Stimulated activated CD4-positive, alpha-beta T cell treated with anti-CD3 and anti-CD28 coated beads, TNF-alpha, amount 100 ng/mL, for 4 hours (primary cell): ENCODE results near the gene ADIPOR2.

ENCODE experiments used
- DNase-seq, 3 experiments: peaks; one replicate each; pipeline ENCODE4 v3.0.0-alpha.2; 2020; ENCODE audit warnings: low read depth in 3 of 3

Gene ADIPOR2

GRCh38 chr12:1830401-1830845 lies 139.6 kb downstream of the ADIPOR2 start:
- DNase-seq = no peak

DNA sequence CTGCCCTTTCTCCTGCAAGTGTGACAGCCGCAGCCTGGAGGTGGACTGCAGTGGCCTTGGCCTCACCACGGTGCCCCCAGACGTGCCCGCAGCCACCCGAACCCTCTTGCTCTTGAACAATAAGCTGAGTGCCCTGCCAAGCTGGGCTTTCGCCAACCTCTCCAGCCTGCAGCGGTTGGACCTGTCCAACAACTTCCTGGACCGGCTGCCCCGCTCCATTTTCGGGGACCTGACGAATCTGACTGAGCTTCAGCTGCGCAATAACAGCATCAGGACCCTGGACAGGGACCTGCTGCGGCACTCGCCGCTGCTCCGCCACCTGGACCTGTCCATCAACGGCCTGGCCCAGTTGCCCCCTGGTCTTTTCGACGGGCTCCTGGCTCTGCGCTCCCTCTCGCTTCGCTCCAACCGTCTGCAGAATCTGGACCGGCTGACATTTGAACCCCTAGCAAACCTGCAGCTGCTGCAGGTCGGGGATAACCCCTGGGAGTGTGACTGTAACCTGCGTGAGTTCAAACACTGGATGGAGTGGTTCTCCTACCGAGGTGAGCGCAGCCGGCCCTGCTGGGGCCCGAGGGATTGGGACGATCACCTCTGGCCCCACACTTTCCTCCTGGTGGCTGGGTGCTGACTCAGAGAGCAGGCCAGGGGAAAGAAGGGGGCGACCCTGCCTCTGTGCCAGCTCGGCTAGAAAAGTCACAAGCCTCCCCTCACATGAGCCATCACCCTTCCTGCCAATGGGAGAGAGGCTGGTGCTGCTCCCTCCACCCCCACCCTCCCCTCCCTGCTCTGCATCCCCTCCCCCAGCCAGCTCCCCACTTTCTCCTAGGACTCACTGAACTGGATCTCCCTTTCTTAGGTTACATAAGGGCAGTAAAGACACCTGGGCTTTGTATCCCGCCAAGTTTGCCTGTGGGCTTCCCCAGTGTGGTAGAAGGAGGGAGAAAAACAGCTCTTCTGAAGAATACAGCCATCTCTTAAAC lies 140.4 kb downstream of the ADIPOR2 start:
- DNase-seq = no peak

DNA sequence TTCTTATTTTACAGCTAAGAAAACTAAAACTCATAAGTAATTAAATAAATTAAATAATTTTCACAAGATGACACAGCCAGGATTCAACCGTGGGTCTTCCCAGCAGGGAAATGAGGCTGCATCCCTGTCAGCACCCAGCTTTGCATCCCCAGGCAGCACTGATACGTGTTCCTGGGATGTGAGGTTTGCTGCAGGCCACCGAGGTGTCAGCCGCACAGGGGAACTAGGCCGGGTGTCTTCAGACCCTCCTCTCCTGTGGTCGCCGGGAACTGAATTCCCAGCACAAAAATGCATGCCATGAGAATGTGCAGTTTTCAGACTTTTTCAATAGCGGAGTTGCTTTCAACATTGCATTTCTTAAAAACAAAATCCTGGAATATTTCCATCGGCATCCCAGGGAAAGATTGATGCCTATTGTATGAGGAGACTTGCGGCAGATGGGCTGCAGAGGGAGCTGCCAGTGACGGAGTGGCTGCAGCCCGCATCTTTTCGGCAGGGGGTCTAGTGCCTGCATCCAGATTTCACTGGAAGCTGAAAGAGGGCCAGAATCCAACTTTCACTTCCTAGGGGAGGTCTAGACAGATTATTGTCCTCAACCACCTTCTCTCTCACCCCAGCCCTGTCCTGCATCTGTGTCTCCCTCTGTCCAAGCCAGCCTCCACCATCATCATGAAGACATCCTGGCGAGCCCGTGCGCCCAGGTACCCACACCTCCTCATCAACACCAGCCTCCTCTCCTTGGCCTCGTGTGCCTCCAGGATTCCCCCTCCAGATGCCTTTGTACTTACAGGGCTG lies 142.1 kb downstream of the ADIPOR2 start:
- no peak for DNase-seq

GRCh38 chr12:1833596-1834028 lies 142.7 kb downstream of the ADIPOR2 start:
- DNase-seq = no peak

- DNase-seq = no peak
These were observed 143.5 kb downstream of the ADIPOR2 start for GRCh38 chr12:1834186-1834925.

DNA sequence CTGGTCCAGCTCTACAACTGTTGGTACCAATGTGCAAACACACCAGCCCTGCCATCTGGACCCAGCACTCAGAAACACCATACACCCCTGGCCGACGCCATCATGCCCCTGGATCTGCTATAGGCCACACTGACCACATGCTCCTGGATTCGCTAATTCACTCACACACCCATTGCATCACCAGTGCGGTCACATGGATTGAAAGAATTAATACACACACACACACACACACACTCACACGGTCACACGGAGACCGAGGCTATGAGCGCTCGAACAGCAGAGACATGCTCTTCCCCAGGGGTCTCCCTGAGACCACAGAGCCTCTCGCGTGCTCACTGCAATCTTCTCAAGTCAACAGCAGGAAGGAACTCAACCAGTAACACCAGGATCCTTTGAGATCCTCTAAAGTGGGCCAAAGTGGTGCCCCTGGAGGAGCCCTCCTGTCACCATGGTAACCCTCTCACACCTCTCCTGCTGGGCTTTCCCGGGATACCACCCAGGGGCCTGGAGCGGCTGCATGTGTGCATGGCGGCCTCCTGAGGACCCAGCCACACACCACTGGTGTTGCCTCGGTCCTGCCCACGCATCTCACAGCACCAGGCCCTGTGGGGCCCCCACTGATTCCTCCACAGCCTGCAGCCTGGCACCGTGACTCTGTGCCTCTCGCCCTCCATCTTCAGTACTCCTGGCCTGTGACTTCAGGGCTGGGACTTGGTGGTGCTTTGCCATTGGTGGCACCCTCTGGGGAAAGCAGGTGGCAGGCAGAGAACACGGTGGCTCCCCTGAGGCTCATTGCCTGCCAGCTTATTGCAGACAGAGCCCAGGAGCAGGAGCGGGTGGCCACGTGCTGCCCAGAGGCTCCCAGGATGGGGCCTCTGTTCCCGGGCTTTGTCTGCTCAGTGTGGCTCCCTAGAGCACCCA lies 144.6 kb downstream of the ADIPOR2 start:
- DNase-seq = no peak

DNA sequence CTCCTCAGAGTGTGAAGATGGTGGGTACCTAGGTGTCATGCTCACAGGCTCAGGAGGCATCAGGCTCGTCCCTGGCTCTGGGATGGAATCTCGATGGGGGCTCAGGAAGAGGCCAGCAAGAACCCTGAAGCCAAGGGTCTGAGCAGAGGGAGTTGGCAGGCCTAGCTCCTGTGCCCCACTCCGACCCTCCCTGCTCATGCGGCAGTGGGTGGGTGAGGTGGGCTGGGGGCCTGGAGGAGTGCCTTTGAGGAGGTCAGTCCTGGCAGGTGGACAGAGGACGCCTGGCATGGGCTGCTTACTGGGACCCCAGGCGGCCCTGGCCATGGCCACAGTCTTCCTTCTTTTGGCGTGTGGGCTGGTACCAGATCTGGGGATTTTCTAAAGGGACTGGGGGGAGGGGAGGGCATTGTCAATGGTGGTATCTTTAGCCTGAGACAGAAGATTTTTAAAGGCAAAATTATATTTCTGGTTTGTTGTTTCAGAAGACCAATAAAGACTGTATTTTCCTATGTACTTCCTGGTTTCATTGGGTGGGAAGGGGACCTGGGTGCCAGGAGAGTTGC lies 145.5 kb downstream of the ADIPOR2 start:
- DNase-seq = no peak

GRCh38 chr12:1836854-1837421 lies 146.1 kb downstream of the ADIPOR2 start:
- no peak for DNase-seq

GRCh38 chr12:1837541-1838204 lies 146.8 kb downstream of the ADIPOR2 start:
- DNase-seq = no peak
